ENCODE measurements around the gene DLX2. TPM values are rescaled to one million over a fixed set of nuclear protein-coding genes. Genes with fewer than 3 reads are reported as not detected.

The DLX2 gene
- total and polyA plus RNA-seq, 2 donors = 0.09 to 0.43 TPM

GRCh38 chr2:172109988-172110811 is 7.5 kb upstream of the DLX2 start:
- Histone ChIP-seq H3K4me1 (ENCODE audit: control insufficient read depth in 2 of 2, insufficient read depth in 2 of 2, low read length in 2 of 2) (peaks cover 10 to 41% of the 10 kb centered on the region in 2 donors), H3K36me3 (ENCODE audit: control insufficient read depth in 2 of 2, insufficient read depth in 2 of 2, low read length in 1 of 2) (no peaks in the 10 kb centered on the region), H3K9me3 (ENCODE audit: control insufficient read depth in 2 of 2, insufficient read depth in 1 of 2, low read length in 1 of 2) (peaks cover 2 to 7% of the 10 kb centered on the region in 2 donors), H3K27ac (ENCODE audit: low read depth in 1 of 2, low read length in 1 of 2) (no peak overlapping the region), H3K4me3 (ENCODE audit: low read length in 2 of 2) (no peak overlapping the region), H3K27me3 (ENCODE audit: control insufficient read depth in 2 of 2, insufficient read depth in 1 of 2, low read length in 1 of 2) (peaks cover 45 to 61% of the 10 kb centered on the region in 2 donors)
- 53% methylated on average over 31 of the region's 31 CpGs for WGBS
- DNase-seq (ENCODE audit: low read depth in 6 of 9, low spot score in 9 of 9) = peak in 2 of 9 donors; percentile 12 to 13

DNA sequence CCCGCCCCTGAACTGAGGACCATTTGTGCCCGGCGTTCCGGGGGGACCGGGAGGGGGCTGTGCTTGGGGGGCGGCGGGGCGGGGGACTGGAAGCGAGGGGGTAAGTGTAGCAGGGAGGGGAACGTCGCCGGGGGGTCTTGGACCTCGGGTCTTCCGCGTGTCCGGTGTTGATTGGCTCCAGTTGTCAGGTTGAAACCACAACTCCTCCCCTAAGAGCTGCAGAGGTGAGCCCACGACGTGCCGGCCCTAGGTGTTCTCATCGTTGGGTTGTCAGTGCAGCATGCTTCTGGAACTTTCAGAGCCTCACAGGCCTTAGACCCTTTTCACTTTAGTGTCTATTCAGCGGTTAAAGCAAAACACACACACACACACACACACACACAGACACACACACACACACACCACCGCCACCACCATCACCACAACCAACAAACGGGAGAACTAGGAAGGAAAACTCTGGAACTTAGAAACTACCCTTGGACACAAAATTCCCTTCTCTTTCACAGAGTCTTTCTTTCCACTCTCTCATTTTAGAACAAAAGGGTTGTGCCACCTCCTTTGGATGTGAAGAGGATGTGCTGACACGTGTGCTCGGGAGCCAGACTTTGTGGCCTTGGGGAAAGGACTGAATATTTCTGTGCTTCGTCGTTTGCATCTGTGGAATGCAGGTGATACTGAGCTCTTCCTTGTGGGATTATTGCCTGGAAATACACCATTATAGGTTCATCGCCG is 6.7 kb upstream of the DLX2 start:
- H3K27ac ChIP-seq (ENCODE audit: low read depth in 1 of 2, low read length in 1 of 2) = no peak overlapping the region
- peaks cover 10 to 47% of the 10 kb centered on the region in 2 donors for H3K4me1 ChIP-seq (ENCODE audit: control insufficient read depth in 2 of 2, insufficient read depth in 2 of 2, low read length in 2 of 2)
- WGBS = 30% methylated on average over 29 of the region's 29 CpGs
- H3K9me3 ChIP-seq (ENCODE audit: control insufficient read depth in 2 of 2, insufficient read depth in 1 of 2, low read length in 1 of 2) = peaks cover 2 to 7% of the 10 kb centered on the region in 2 donors
- DNase-seq (ENCODE audit: low read depth in 6 of 9, low spot score in 9 of 9) = peak in 3 of 9 donors; percentile 14 to 27 (median 19)
- no peak overlapping the region for H3K4me3 ChIP-seq (ENCODE audit: low read length in 2 of 2)
- H3K27me3 ChIP-seq (ENCODE audit: control insufficient read depth in 2 of 2, insufficient read depth in 1 of 2, low read length in 1 of 2) = peaks cover 46 to 69% of the 10 kb centered on the region in 2 donors
- no peaks in the 10 kb centered on the region for H3K36me3 ChIP-seq (ENCODE audit: control insufficient read depth in 2 of 2, insufficient read depth in 2 of 2, low read length in 1 of 2)

GRCh38 chr2:172108587-172108930 is 5.9 kb upstream of the DLX2 start:
- Histone ChIP-seq H3K4me1 (ENCODE audit: control insufficient read depth in 2 of 2, insufficient read depth in 2 of 2, low read length in 2 of 2) (peaks cover 12 to 55% of the 10 kb centered on the region in 2 donors), H3K9me3 (ENCODE audit: control insufficient read depth in 2 of 2, insufficient read depth in 1 of 2, low read length in 1 of 2) (peaks cover 2 to 7% of the 10 kb centered on the region in 2 donors), H3K36me3 (ENCODE audit: control insufficient read depth in 2 of 2, insufficient read depth in 2 of 2, low read length in 1 of 2) (no peaks in the 10 kb centered on the region), H3K27ac (ENCODE audit: low read depth in 1 of 2, low read length in 1 of 2) (no peak overlapping the region), H3K4me3 (ENCODE audit: low read length in 2 of 2) (no peak overlapping the region), H3K27me3 (ENCODE audit: control insufficient read depth in 2 of 2, insufficient read depth in 1 of 2, low read length in 1 of 2) (peaks cover 46 to 73% of the 10 kb centered on the region in 2 donors)
- peak in 2 of 9 donors; percentile 3 to 18 for DNase-seq (ENCODE audit: low read depth in 6 of 9, low spot score in 9 of 9)
- 43% methylated on average over 8 of the region's 8 CpGs for WGBS

DNA sequence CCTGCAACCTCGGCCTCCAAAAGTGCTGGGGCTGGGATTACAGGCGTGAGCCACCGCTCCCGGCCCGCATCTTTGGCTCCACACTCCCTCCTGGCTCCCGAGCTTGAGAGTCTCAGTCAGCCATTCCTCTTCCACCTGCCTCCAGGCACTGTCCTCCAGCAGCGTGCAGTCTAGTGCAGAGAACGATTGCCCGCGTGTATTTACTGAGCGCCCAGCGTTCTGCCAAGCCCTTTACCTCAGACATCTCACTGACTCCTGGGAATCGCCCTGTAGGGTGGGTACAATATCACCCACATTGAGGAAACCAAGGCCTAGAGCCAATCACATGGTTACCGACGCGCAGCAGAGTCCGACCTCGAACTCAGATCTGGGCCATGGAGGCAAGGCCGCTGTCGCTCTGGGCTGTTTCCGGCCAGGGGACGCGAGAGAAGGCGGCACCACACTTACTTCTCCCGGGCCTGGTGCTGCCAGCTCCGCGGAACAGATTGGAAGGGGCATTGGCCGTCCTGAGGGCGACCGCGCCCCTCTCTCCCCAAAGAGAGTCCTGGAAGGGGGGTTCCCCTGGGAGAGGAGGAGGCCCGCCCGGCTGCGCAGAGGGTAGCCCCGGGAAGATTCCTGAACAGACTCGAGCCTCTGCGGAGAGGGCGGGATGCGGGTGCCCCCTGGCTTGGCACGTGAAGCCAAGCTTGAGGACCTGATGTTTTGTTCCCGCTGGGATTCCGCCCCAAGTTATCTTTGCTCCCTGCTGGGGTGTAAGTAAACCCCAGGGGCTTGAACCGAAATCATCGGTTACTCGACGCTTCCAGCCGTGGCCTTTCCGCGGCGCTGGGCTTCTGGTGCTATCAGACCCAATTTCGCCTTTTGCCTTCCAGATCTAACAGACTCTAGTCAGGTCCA is 5.2 kb upstream of the DLX2 start:
- no peak overlapping the region for H3K27ac ChIP-seq (ENCODE audit: low read depth in 1 of 2, low read length in 1 of 2)
- peaks cover 14 to 61% of the 10 kb centered on the region in 2 donors for H3K4me1 ChIP-seq (ENCODE audit: control insufficient read depth in 2 of 2, insufficient read depth in 2 of 2, low read length in 2 of 2)
- no peak overlapping the region for H3K4me3 ChIP-seq (ENCODE audit: low read length in 2 of 2)
- peaks cover 2 to 9% of the 10 kb centered on the region in 2 donors for H3K9me3 ChIP-seq (ENCODE audit: control insufficient read depth in 2 of 2, insufficient read depth in 1 of 2, low read length in 1 of 2)
- 18% methylated on average over 51 of the region's 51 CpGs for WGBS
- peaks cover 46 to 79% of the 10 kb centered on the region in 2 donors for H3K27me3 ChIP-seq (ENCODE audit: control insufficient read depth in 2 of 2, insufficient read depth in 1 of 2, low read length in 1 of 2)
- peak in 2 of 9 donors; percentile 12 to 31 for DNase-seq (ENCODE audit: low read depth in 6 of 9, low spot score in 9 of 9)
- H3K36me3 ChIP-seq (ENCODE audit: control insufficient read depth in 2 of 2, insufficient read depth in 2 of 2, low read length in 1 of 2) = no peaks in the 10 kb centered on the region

- Histone ChIP-seq H3K36me3 (ENCODE audit: control insufficient read depth in 2 of 2, insufficient read depth in 2 of 2, low read length in 1 of 2) (no peaks in the 10 kb centered on the region), H3K4me3 (ENCODE audit: low read length in 2 of 2) (peak overlapping the region; percentile 19 to 26), H3K4me1 (ENCODE audit: control insufficient read depth in 2 of 2, insufficient read depth in 2 of 2, low read length in 2 of 2) (peaks cover 17 to 77% of the 10 kb centered on the region in 2 donors), H3K27ac (ENCODE audit: low read depth in 1 of 2, low read length in 1 of 2) (no peak overlapping the region), H3K27me3 (ENCODE audit: control insufficient read depth in 2 of 2, insufficient read depth in 1 of 2, low read length in 1 of 2) (peaks cover 57 to 90% of the 10 kb centered on the region in 2 donors), H3K9me3 (ENCODE audit: control insufficient read depth in 2 of 2, insufficient read depth in 1 of 2, low read length in 1 of 2) (peaks cover 2 to 12% of the 10 kb centered on the region in 2 donors)
- DNase-seq (ENCODE audit: low read depth in 6 of 9, low spot score in 9 of 9) = peak in 3 of 9 donors; percentile 22 to 64 (median 52)
- 6% methylated on average over 44 of the region's 44 CpGs for WGBS
Observed at GRCh38 chr2:172106108-172106961, 3.6 kb upstream of the DLX2 start.

DNA sequence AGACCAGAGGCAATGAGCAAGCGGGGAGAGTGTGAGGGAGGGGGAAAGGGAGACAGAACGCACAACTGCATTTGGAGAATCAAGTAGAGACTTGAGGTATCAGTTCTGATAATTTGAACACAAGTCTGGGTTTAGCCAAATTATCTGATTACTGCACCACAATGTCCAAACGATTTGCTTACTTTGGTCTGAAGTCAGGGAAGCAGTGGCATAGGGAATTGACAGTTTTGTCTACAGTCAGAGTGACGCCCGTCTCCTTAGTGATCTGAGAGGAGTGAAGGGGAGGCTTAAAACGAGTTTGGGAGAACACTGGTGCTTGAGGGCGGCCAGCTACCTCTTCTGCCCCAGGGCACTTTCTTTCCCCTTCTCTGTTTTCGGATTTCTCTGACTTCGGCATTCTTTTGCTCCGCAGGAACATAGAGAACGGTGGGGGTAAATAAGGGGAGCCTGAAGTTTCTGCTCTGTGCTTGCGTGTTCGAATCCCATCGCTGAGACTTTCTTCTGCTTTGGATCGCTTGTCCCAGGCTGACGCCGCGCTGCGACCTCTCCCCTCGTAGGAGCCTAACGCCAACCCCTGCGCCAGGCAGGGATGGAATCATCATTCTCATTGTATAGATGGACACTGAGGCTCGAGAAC is 2.9 kb upstream of the DLX2 start:
- DNase-seq (ENCODE audit: low read depth in 6 of 9, low spot score in 9 of 9) = peak in 3 of 9 donors; percentile 7 to 28 (median 11)
- no peak overlapping the region for H3K4me3 ChIP-seq (ENCODE audit: low read length in 2 of 2)
- no peak overlapping the region for H3K27ac ChIP-seq (ENCODE audit: low read depth in 1 of 2, low read length in 1 of 2)
- H3K4me1 ChIP-seq (ENCODE audit: control insufficient read depth in 2 of 2, insufficient read depth in 2 of 2, low read length in 2 of 2) = peaks cover 24 to 84% of the 10 kb centered on the region in 2 donors
- no peaks in the 10 kb centered on the region for H3K36me3 ChIP-seq (ENCODE audit: control insufficient read depth in 2 of 2, insufficient read depth in 2 of 2, low read length in 1 of 2)
- 16% methylated on average over 23 of the region's 23 CpGs for WGBS
- peaks cover 2 to 19% of the 10 kb centered on the region in 2 donors for H3K9me3 ChIP-seq (ENCODE audit: control insufficient read depth in 2 of 2, insufficient read depth in 1 of 2, low read length in 1 of 2)
- H3K27me3 ChIP-seq (ENCODE audit: control insufficient read depth in 2 of 2, insufficient read depth in 1 of 2, low read length in 1 of 2) = peaks cover 65 to 96% of the 10 kb centered on the region in 2 donors

- Histone ChIP-seq H3K4me1 (ENCODE audit: control insufficient read depth in 2 of 2, insufficient read depth in 2 of 2, low read length in 2 of 2) (peaks cover 32 to 86% of the 10 kb centered on the region in 2 donors), H3K27ac (ENCODE audit: low read depth in 1 of 2, low read length in 1 of 2) (peak overlapping the region in 1 of 2 donors; percentile 13), H3K9me3 (ENCODE audit: control insufficient read depth in 2 of 2, insufficient read depth in 1 of 2, low read length in 1 of 2) (peaks cover 3 to 27% of the 10 kb centered on the region in 2 donors), H3K27me3 (ENCODE audit: control insufficient read depth in 2 of 2, insufficient read depth in 1 of 2, low read length in 1 of 2) (peaks cover 71 to 96% of the 10 kb centered on the region in 2 donors), H3K4me3 (ENCODE audit: low read length in 2 of 2) (peak overlapping the region; percentile 51 to 61), H3K36me3 (ENCODE audit: control insufficient read depth in 2 of 2, insufficient read depth in 2 of 2, low read length in 1 of 2) (no peaks in the 10 kb centered on the region)
- peak in 4 of 9 donors; percentile 65 to 82 (median 74) for DNase-seq (ENCODE audit: low read depth in 6 of 9, low spot score in 9 of 9)
- 1% methylated on average over 25 of the region's 25 CpGs for WGBS
Observed at GRCh38 chr2:172103471-172104272, 972 bp upstream of the DLX2 start.

Data from thymus (tissue), 11 donors.